CD4-positive, alpha-beta T cell treated with Interleukin-4 for 1 hour (primary cell): ENCODE results near the gene KCNN3.
A peak's percentile ranks its signal among the peaks of the same experiment; 100 is the strongest.

Experiments
- DNase-seq, 2 donors: peaks; one replicate each; pipeline ENCODE4 v3.0.0-alpha.2; 2020 to 2022

The KCNN3 gene

GRCh38 chr1:154879038-154879421 lies 8.9 kb upstream of the KCNN3 start:
- DNase-seq, result no peak

DNA sequence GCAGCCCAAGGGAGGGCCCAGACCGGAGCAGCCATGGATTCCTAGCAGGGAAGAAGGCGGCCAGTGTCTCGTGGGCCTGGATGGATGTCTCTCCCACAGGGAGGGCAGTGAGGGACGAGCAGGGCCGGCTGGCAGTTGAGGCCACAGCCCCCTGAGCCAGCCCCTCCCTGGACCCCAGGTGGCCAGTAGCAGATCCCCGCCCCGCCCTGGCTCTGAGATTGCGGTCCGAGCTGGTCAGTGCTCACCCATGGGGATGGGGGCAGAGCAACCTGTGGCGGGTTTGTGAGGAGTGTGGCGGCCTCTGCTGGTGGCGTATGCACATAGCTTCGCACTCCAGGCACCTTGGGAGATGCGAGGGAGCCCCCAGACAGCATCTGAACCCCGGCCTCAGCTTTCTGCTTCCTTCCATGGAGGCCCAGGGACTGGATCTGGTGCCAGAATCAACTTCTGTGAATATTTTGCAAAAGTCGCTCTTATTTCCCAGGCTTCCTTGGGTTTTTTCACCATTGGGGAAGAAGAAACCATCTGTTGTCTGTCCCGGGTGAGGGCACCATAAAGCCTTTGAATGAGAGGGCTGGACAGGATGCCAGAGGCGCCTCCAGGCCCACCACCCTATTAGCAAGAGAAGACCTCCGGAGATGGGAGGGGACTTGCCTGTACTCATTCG lies 8.4 kb upstream of the KCNN3 start:
- DNase-seq, result peak; percentile 73 to 75

DNA sequence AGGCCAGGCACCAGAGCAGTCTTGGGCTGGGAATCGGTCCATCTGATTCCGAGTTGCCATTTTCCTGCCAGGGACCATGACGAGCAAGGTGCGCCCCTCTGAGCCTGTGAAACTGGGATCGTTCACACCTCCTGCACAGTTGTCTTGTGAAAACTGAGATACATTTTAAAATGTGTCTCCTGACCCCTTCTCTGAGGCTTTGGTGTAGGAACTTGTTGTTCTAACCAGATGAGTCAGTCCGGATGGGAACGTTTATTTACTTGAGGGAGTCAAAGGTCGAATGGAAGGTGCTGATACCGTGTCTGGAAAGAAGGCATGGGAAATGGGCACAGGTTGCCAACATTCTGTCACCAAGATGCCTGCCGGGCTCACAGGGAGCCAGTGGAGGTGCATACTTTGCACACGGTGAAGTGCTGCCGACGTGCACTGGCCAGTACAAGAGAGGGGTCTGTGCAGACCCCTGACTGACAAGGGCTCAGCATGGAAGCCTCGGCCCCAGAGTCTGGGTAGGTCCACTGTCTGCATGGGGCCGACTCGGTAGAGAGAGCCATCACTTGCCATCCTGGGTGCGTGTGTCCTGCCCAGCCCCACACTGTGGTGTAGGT lies 7.4 kb upstream of the KCNN3 start:
- DNase-seq, result peak in 1 of 2 donors; percentile 8

GRCh38 chr1:154876842-154877369 lies 6.8 kb upstream of the KCNN3 start:
- peak in 1 of 2 donors; percentile 10 for DNase-seq

GRCh38 chr1:154874465-154874864 lies 4.4 kb upstream of the KCNN3 start:
- DNase-seq, result no peak

DNA sequence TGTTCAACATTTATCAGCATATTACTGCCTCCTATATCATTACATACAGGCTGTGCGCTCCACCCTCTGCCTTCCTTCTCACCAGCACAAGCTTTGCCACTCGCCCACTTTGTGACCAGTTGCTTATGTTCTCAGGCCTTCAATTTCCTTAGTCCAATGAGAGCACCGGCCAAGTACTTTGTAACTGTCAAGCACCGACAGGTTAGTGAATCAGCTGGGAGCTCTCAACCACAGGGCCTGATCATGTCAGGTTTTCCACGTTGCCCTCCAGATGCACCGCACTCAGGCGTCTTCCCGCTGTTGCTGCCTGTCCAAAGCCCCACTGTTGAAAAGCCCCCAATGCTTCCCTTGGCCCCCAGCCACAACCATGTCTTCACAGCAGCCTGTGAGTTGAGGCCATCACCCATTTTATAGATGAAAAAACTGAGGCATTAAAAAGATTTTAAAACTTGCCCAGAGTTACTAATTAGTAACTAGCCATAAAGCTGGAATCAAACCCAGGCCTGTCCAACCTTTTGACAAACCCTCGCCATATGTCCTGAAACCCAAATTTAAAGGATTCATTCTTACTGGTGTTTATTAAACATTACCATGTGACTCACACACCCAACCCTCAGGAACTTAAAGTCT lies 3.4 kb upstream of the KCNN3 start:
- DNase-seq, result peak in 1 of 2 donors; percentile 3

- DNase-seq, result no peak
These were observed 1.3 kb upstream of the KCNN3 start for GRCh38 chr1:154871374-154871773.

DNA sequence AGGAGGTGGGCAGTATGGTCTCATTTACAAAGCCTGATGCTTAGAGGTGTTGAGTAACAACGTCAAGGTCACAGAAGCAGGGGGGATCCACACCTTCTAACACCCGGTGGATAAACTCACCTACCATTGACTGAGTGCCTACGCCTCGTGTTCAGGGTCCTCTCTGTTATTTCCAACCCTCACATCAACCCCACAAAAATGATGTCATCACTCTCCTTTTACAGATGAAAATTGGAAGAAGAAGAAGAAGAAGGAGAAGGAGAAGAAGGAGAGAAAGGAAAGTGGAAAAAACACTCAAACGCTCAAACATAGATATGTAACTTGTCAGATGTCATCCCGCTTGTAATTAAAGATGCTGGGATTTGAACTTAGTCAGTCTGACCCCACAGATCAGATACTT lies 653 bp upstream of the KCNN3 start:
- DNase-seq, result no peak

DNA sequence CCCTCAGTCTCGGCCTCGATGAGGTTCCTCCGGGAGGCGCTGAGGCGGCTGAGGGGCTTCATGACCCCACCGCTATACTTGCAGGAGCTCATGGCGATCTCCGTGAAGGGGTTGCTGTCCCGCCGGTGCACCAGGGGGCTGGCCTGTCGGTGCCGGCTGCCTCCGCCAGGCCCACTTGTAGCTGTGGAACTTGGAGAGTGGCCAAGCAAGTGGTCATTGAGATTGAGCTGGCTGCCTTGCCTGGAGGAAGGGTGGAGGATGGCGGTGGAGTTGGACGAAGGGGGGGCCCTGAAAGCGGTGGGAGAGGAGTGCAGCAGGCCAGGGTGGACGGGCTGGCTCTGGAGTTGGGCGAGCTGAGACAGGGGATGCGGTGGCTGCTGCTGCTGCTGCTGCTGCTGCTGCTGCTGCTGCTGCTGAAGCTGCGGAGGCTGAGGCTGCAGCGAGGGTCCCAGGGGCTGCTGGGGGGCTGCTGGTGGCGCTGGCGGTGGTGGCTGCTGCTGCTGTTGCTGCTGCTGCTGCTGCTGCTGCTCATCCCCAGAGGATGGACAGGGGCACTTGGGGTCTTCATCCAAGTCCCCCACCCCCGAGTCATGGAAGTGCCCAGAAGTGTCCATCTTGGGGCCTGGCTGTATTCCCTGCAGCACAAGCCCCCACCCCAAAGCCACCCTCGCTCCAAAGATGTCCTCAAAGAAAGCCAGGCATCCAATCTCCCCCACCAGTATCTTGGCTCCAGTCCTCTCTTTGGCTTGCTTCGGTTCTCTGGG lies 548 bp downstream of the KCNN3 start:
- no peak for DNase-seq

GRCh38 chr1:154867841-154868605 lies 2.1 kb downstream of the KCNN3 start:
- DNase-seq, result no peak

DNA sequence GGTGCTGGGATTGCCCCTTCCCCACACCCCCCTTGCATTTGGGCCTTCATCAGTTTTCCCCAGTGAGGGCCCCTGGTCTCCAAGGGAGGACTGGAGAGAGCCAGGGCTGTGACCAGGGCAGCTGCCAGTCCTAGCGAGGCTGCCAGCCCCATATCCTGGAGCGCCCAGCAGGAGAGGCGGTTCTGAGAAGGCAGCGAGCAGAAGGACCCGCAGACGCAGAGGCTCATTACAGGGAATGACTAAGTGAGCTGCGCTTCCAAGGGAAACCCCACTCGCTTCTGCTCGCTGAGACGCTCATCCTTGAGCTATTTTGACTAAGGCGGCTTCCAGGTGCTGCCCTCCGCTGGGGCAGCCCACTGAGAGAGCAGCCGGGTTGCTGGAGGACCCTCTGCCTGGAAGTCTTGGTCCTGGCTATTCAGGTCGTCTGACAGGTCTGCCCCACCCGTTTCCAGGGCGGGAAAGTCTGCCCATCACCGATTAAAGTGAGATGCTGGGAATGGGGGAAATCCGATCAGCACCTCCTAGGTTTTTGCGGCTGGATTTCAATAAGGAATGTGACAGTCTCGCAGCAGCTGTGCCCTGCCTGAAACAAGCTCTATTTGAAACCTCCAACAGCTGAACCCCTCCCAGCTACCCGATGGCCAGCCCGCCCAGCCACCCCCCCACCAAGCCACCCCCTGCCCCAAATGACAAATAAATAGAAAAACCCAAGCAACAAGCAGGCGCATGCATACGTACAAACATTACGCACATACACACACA lies 2.8 kb downstream of the KCNN3 start:
- no peak for DNase-seq

DNA sequence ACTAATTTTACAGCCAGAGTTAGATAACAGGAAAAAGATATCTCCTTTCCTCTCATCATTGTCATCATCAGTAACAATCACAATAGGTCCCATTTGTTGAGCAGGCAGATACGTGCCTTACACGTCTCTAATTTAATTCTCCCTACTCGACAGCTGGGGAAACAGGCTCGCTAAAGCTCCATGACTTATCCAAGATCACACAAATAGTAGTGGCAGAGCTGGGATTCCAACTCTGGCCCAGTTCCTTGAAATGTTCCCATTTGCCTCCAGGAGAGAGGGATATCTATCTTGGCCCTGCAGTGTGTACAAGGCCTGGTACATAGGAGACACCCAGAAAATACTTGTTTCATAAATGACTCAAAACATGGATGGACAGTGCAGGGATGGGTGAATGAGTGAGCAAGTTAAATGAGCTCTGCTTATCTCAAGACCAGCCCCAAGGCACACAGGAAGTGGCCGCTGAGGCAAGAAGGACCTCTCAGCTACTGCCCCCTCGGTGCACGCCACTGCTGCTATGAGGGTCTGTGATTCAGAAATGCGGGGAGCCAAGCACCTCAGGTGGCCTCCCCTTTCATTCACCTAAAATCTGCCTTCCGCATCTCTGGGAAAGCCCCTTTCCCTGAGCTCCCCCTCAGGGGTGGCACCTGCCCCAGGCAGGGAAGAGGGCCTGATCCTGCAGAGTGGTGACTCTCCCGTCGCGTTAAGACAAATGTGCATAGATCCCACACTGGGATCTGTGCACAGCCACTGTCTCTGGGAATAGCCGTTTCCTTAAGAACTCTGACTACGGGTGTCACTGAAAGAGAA lies 3.6 kb downstream of the KCNN3 start:
- DNase-seq, result no peak

GRCh38 chr1:154865442-154866256 lies 4.4 kb downstream of the KCNN3 start:
- DNase-seq, result no peak

DNA sequence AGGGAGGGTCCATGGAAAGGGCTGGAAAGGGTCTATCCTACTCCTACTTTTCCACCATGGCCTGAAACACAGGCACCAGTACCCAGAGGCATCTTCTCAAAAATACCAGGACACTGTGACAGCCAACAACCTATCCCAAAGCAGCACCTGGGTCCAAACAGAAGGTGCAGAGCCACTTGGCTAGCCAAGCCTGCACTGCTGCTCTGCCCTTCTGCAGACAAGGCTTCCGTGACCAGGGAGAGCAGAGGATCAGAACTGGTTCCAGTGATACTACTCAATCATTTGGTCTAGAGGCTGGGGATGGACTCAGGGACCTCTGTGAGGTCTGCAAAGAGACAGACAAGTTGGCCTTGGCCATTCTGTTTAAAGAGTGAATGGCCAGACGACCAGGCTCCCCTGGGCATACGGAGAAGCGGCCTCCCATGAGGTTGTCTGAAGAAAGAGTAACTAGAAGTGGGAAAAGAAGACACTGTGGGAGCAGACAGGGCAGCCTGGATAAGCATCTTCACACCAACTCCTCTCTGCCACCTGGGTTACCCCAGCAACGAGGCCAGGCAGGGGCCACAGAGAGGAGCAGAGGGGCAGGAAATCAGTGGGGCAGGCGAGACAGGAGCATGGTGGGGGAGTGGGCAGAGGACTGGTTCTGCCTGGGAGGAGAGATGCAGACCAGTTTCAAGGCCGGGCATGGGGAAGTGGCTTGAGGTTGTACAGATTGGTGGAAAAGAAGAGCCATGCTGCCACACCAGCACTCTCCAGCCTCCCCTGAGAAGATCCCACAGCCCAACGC lies 5.7 kb downstream of the KCNN3 start:
- DNase-seq, result no peak

DNA sequence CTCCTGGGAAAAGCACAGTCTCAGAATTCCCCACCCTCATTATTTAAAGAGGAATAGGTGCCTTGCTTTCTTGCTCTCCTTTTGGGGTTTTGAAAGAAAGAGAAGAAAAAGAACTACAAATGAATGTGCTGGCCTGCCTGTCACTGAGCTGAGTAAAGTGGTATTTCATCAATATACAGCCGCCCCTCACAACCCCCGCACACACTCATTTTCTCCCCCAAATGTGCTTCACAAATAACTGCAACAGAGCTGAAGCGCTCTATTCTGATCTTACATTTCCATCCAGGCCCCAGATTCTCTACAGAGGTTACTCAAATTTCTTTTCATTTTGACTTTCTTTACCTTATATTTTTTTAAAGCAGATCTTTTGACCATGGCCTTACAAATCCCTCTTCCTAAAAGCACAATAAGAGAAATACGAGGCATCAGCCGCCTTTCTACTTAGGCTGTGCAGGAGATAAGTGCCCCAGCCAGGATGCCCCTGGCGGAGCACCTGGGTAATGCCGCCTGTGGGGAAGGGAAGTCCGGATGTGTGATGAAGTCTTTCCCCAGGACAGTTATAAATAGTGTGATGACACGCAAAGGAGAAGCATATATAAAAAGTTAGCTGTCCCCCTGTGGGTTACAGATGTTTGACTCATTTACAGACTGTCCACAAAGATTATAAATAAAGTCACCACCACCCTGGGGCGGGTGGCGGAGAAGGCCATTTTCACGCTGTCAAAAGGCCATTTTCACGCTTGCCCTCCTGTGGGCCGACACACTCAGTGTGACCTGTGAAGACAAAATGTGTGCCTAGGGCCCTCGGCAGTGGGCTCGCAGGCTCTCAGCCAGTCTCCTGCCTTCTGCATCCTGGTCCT lies 6.5 kb downstream of the KCNN3 start:
- DNase-seq, result peak; percentile 31 to 39

- DNase-seq, result no peak
These were observed 7.2 kb downstream of the KCNN3 start for GRCh38 chr1:154862907-154863306.

DNA sequence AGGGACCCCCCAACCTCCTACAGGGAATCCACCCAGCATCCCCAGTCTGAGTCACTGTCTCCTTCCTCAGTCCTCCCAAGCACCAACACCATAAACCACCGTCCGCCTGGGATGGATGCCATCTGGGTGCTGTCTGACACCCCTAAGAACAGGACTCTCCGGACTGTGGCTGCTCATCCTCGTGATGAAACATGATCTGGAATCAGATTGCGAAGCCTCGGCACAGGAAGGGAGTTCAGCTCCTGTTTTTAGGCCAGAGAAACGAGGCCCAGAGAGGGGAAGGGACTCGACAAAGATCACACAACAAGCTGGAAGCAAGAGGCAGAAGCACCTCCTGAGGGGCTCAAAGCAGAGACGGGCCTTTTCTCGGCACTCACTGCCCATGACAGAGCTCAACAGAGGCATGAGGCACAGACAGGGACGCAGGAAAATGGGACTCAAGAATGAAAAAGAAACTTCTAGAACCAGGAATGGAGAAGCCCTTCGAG lies 8.4 kb downstream of the KCNN3 start:
- DNase-seq, result no peak
